Measurements from ENCODE around the gene OGA.

The OGA gene

GRCh38 chr10:101841826-101842225 is 23.6 kb upstream of the OGA start:
- no peak overlapping the region for H3K27ac Mint-ChIP-seq
- no peak overlapping the region for H3K4me3 Mint-ChIP-seq
- H3K27me3 Mint-ChIP-seq, result peaks cover 57% of the 10 kb centered on the region
- H3K9me3 Mint-ChIP-seq, result no peaks in the 10 kb centered on the region
- peaks cover 9% of the 10 kb centered on the region for H3K36me3 Mint-ChIP-seq
- CTCF ChIA-PET, result interaction anchor here (0.9 to 3.8 kb wide), 31 partner anchors 10 to 344 kb away, joined by 3 to 95 read pairs (median 5); partner anchors contain the start of genes HPS6 and OGA
- H3K4me1 Mint-ChIP-seq, result peaks cover 45% of the 10 kb centered on the region
- DNase-seq, result no peak

GRCh38 chr10:101840741-101841453 is 22.7 kb upstream of the OGA start:
- no peak overlapping the region for H3K27ac Mint-ChIP-seq
- H3K27me3 Mint-ChIP-seq, result peaks cover 57% of the 10 kb centered on the region
- DNase-seq, result peak; percentile 80
- peaks cover 6% of the 10 kb centered on the region for H3K36me3 Mint-ChIP-seq
- peak overlapping the region; percentile 78 for H3K4me3 Mint-ChIP-seq
- CTCF ChIA-PET, result interaction anchor here (0.6 to 3.8 kb wide), 54 partner anchors 9 to 345 kb away, joined by 3 to 95 read pairs (median 4); partner anchors contain the start of genes ARMH3, HPS6 and OGA
- peaks cover 47% of the 10 kb centered on the region for H3K4me1 Mint-ChIP-seq
- no peaks in the 10 kb centered on the region for H3K9me3 Mint-ChIP-seq

- DNase-seq, result peak; percentile 58
- H3K4me3 Mint-ChIP-seq, result peak overlapping the region; percentile 78
- peaks cover 57% of the 10 kb centered on the region for H3K27me3 Mint-ChIP-seq
- H3K9me3 Mint-ChIP-seq, result no peaks in the 10 kb centered on the region
- CTCF ChIA-PET, result interaction anchor here (0.6 to 3.8 kb wide), 46 partner anchors 9 to 295 kb away, joined by 3 to 95 read pairs (median 4); partner anchors contain the start of genes ARMH3, HPS6 and OGA
- H3K4me1 Mint-ChIP-seq, result peaks cover 52% of the 10 kb centered on the region
- H3K27ac Mint-ChIP-seq, result no peak overlapping the region
- peaks cover 4% of the 10 kb centered on the region for H3K36me3 Mint-ChIP-seq
These were observed 21.9 kb upstream of the OGA start for GRCh38 chr10:101840102-101840684.

GRCh38 chr10:101839416-101840063 is 21.3 kb upstream of the OGA start:
- peak; percentile 75 for DNase-seq
- Mint-ChIP-seq H3K9me3 (no peaks in the 10 kb centered on the region), H3K4me1 (peaks cover 58% of the 10 kb centered on the region), H3K4me3 (peak overlapping the region; percentile 62), H3K27me3 (peaks cover 50% of the 10 kb centered on the region), H3K27ac (no peak overlapping the region), H3K36me3 (no peaks in the 10 kb centered on the region)
- CTCF ChIA-PET, result interaction anchor here (1.7 to 3.8 kb wide), 6 partner anchors 12 to 231 kb away, joined by 4 to 95 read pairs (median 14); partner anchors contain the start of genes HPS6 and OGA

GRCh38 chr10:101839002-101839401 is 20.8 kb upstream of the OGA start:
- CTCF ChIA-PET, result interaction anchor here (3.0 to 3.8 kb wide), 3 partner anchors 57 to 232 kb away, joined by 10 to 95 read pairs (median 91); partner anchors contain the start of gene HPS6
- Mint-ChIP-seq H3K9me3 (no peaks in the 10 kb centered on the region), H3K27me3 (peaks cover 45% of the 10 kb centered on the region), H3K4me1 (peaks cover 58% of the 10 kb centered on the region), H3K27ac (no peak overlapping the region), H3K36me3 (no peaks in the 10 kb centered on the region), H3K4me3 (peak overlapping the region; percentile 62)
- no peak for DNase-seq

GRCh38 chr10:101838416-101838970 is 20.2 kb upstream of the OGA start:
- no peaks in the 10 kb centered on the region for H3K36me3 Mint-ChIP-seq
- H3K27me3 Mint-ChIP-seq, result peaks cover 41% of the 10 kb centered on the region
- CTCF ChIA-PET, result interaction anchor here (1.2 to 4.2 kb wide), 3 partner anchors 50 to 172 kb away, joined by 3 to 40 read pairs (median 10); no protein-coding TSS in a partner anchor
- no peak for DNase-seq
- no peak overlapping the region for H3K4me3 Mint-ChIP-seq
- no peak overlapping the region for H3K27ac Mint-ChIP-seq
- peaks cover 61% of the 10 kb centered on the region for H3K4me1 Mint-ChIP-seq
- no peaks in the 10 kb centered on the region for H3K9me3 Mint-ChIP-seq

- peaks cover 34% of the 10 kb centered on the region for H3K27me3 Mint-ChIP-seq
- no peak overlapping the region for H3K27ac Mint-ChIP-seq
- H3K36me3 Mint-ChIP-seq, result no peaks in the 10 kb centered on the region
- no peaks in the 10 kb centered on the region for H3K9me3 Mint-ChIP-seq
- H3K4me3 Mint-ChIP-seq, result no peak overlapping the region
- CTCF ChIA-PET, result interaction anchor here (1.2 to 4.2 kb wide), 4 partner anchors 51 to 235 kb away, joined by 3 to 40 read pairs (median 14); no protein-coding TSS in a partner anchor
- peaks cover 63% of the 10 kb centered on the region for H3K4me1 Mint-ChIP-seq
- no peak for DNase-seq
These were observed 19.5 kb upstream of the OGA start for GRCh38 chr10:101837748-101838147.

GRCh38 chr10:101835362-101835761 is 17.1 kb upstream of the OGA start:
- Mint-ChIP-seq H3K27ac (no peak overlapping the region), H3K4me1 (peaks cover 61% of the 10 kb centered on the region), H3K4me3 (no peak overlapping the region)

GRCh38 chr10:101834341-101834740 is 16.1 kb upstream of the OGA start:
- H3K4me3 Mint-ChIP-seq, result peak overlapping the region; percentile 40
- H3K27me3 Mint-ChIP-seq, result peaks cover 5% of the 10 kb centered on the region
- H3K9me3 Mint-ChIP-seq, result no peaks in the 10 kb centered on the region
- peaks cover 62% of the 10 kb centered on the region for H3K4me1 Mint-ChIP-seq
- CTCF ChIA-PET, result interaction anchor here (4.2 kb wide), 1 partner anchor 176 kb away, joined by 40 read pairs; no protein-coding TSS in a partner anchor
- peak overlapping the region; percentile 63 for H3K27ac Mint-ChIP-seq
- H3K36me3 Mint-ChIP-seq, result no peaks in the 10 kb centered on the region
- peak; percentile 54 for DNase-seq

More at GRCh38 chr10:101835362-101835761, 17.1 kb upstream of the OGA start:
- no peak for DNase-seq
- H3K27me3 Mint-ChIP-seq, result peaks cover 14% of the 10 kb centered on the region
- CTCF ChIA-PET, result interaction anchor here (0.6 to 4.2 kb wide), 13 partner anchors 8 to 237 kb away, joined by 3 to 40 read pairs (median 6); partner anchors contain the start of genes NPM3 and OGA
- H3K9me3 Mint-ChIP-seq, result no peaks in the 10 kb centered on the region
- no peaks in the 10 kb centered on the region for H3K36me3 Mint-ChIP-seq

- no peak for DNase-seq
- CTCF ChIA-PET, result interaction anchor here (1.0 to 3.6 kb wide), 3 partner anchors 8 to 298 kb away, joined by 3 to 14 read pairs (median 3); partner anchors contain the start of gene KCNIP2
- H3K27ac Mint-ChIP-seq, result no peak overlapping the region
- H3K27me3 Mint-ChIP-seq, result peaks cover 4% of the 10 kb centered on the region
- no peaks in the 10 kb centered on the region for H3K9me3 Mint-ChIP-seq
- H3K36me3 Mint-ChIP-seq, result no peaks in the 10 kb centered on the region
- H3K4me1 Mint-ChIP-seq, result peaks cover 62% of the 10 kb centered on the region
- peak overlapping the region; percentile 40 for H3K4me3 Mint-ChIP-seq
These were observed 15.2 kb upstream of the OGA start for GRCh38 chr10:101833466-101833865.

GRCh38 chr10:101832325-101832771 is 14.1 kb upstream of the OGA start:
- Mint-ChIP-seq H3K4me3 (no peak overlapping the region), H3K9me3 (no peaks in the 10 kb centered on the region), H3K27me3 (peaks cover 4% of the 10 kb centered on the region), H3K27ac (no peak overlapping the region), H3K4me1 (peaks cover 64% of the 10 kb centered on the region), H3K36me3 (no peaks in the 10 kb centered on the region)
- DNase-seq, result no peak
- CTCF ChIA-PET, result interaction anchor here (1.0 to 3.6 kb wide), 2 partner anchors 9 to 299 kb away, joined by 3 to 14 read pairs; no protein-coding TSS in a partner anchor

- Mint-ChIP-seq H3K27me3 (peaks cover 4% of the 10 kb centered on the region), H3K4me3 (peak overlapping the region; percentile 74), H3K9me3 (no peaks in the 10 kb centered on the region), H3K27ac (peak overlapping the region; percentile 96), H3K36me3 (peaks cover 2% of the 10 kb centered on the region), H3K4me1 (peaks cover 67% of the 10 kb centered on the region)
- DNase-seq, result no peak
- CTCF ChIA-PET, result interaction anchor here (3.6 kb wide), 1 partner anchor 10 kb away, joined by 14 read pairs; no protein-coding TSS in a partner anchor
These were observed 13.0 kb upstream of the OGA start for GRCh38 chr10:101831169-101831811.
